ENCODE data around the gene PLA2G6.

Gene PLA2G6

GRCh38 chr22:38181453-38182200 lies at the start of gene PLA2G6:
Gene PLA2G6, minus strand, starts transcription at chr22:38181830. Its CDS starts 12,404 bp downstream, at chr22:38169426.
- H2AFZ ChIP-seq (ENCODE audit: low read depth, low read length) = peak within 1 kb of the TSS; percentile 88
- ATAC-seq (ENCODE audit: insufficient read depth, low read depth) (peak; percentile 95), DNase-seq (peak; percentile 99)
- H3K79me2 ChIP-seq (ENCODE audit: insufficient read depth, low read length) = peaks cover 41% of the 10 kb centered on the region
- peak within 1 kb of the TSS; percentile 94 for H3K4me2 ChIP-seq (ENCODE audit: insufficient read depth, low read length)
- H3K36me3 ChIP-seq (ENCODE audit: insufficient read depth, low read length) = peaks cover 2% of the 10 kb centered on the region; the same call in 1 of the 2 replicates
- H3K9me3 ChIP-seq (ENCODE audit: insufficient read depth, low read length, severe bottlenecking) = no peaks in the 10 kb centered on the region
- no peak for TF ChIP-seq EZH2 (IDR thresholded peaks at IDR 0.05; ENCODE audit: borderline replicate concordance, low read depth, low read length, severe bottlenecking)
- no peak for TF ChIP-seq CTCF (IDR thresholded peaks at IDR 0.05; ENCODE audit: borderline replicate concordance, extremely low read depth, low read length, poor library complexity, severe bottlenecking)
- peak within 1 kb of the TSS; percentile 87 for H3K9ac ChIP-seq (ENCODE audit: low read depth, low read length)
- H3K27me3 ChIP-seq (ENCODE audit: insufficient read depth, low read length, poor library complexity) = no peaks in the 10 kb centered on the region
- H3K4me1 ChIP-seq (ENCODE audit: insufficient read depth, low read length) = peaks cover 40% of the 10 kb centered on the region
- H4K20me1 ChIP-seq (ENCODE audit: insufficient read depth, low read length) = 0 out of 2 replicates have a peak, but pooled peaks cover under 1% of the 10 kb centered on the region
- H3K27ac ChIP-seq (ENCODE audit: low read length) = peak within 1 kb of the TSS; percentile 95
- peak within 1 kb of the TSS; percentile 67 to 96 for H3K4me3 ChIP-seq (ENCODE audit: low read depth in 1 of 2, low read length in 2 of 2)

GRCh38 chr22:38230916-38231315 lies 49.3 kb upstream of the PLA2G6 start:
- peaks cover 41% of the 10 kb centered on the region for H3K36me3 ChIP-seq (ENCODE audit: insufficient read depth, low read length)
- no peaks in the 10 kb centered on the region for H3K27me3 ChIP-seq (ENCODE audit: insufficient read depth, low read length, poor library complexity)
- H3K9me3 ChIP-seq (ENCODE audit: insufficient read depth, low read length, severe bottlenecking) = no peaks in the 10 kb centered on the region

GRCh38 chr22:38230108-38230825 lies 48.6 kb upstream of the PLA2G6 start:
- Histone ChIP-seq H3K4me1 (ENCODE audit: insufficient read depth, low read length) (no peaks in the 10 kb centered on the region), H3K4me3 (ENCODE audit: low read depth in 1 of 2, low read length in 2 of 2) (no peak overlapping the region), H4K20me1 (ENCODE audit: insufficient read depth, low read length) (no peaks in the 10 kb centered on the region), H3K9me3 (ENCODE audit: insufficient read depth, low read length, severe bottlenecking) (no peaks in the 10 kb centered on the region), H3K79me2 (ENCODE audit: insufficient read depth, low read length) (no peaks in the 10 kb centered on the region), H3K27ac (ENCODE audit: low read length) (no peak overlapping the region), H3K9ac (ENCODE audit: low read depth, low read length) (no peak overlapping the region), H3K4me2 (ENCODE audit: insufficient read depth, low read length) (no peak overlapping the region), H2AFZ (ENCODE audit: low read depth, low read length) (no peak overlapping the region), H3K27me3 (ENCODE audit: insufficient read depth, low read length, poor library complexity) (no peaks in the 10 kb centered on the region), H3K36me3 (ENCODE audit: insufficient read depth, low read length) (peaks cover 42% of the 10 kb centered on the region)
- DNase-seq = peak; percentile 23
- 0 out of 3 replicates have a peak, but pooled peaks have one; percentile 31 for ATAC-seq (ENCODE audit: insufficient read depth, low read depth)
- no peak for TF ChIP-seq EZH2 (IDR thresholded peaks at IDR 0.05; ENCODE audit: borderline replicate concordance, low read depth, low read length, severe bottlenecking)
- peak; percentile 55 for TF ChIP-seq CTCF (IDR thresholded peaks at IDR 0.05; ENCODE audit: borderline replicate concordance, extremely low read depth, low read length, poor library complexity, severe bottlenecking)

More at GRCh38 chr22:38230916-38231315, 49.3 kb upstream of the PLA2G6 start:
- Histone ChIP-seq H3K27ac (ENCODE audit: low read length) (no peak overlapping the region), H3K79me2 (ENCODE audit: insufficient read depth, low read length) (no peaks in the 10 kb centered on the region), H2AFZ (ENCODE audit: low read depth, low read length) (no peak overlapping the region), H3K4me1 (ENCODE audit: insufficient read depth, low read length) (no peaks in the 10 kb centered on the region), H3K4me2 (ENCODE audit: insufficient read depth, low read length) (no peak overlapping the region), H3K9ac (ENCODE audit: low read depth, low read length) (no peak overlapping the region), H3K4me3 (ENCODE audit: low read depth in 1 of 2, low read length in 2 of 2) (no peak overlapping the region), H4K20me1 (ENCODE audit: insufficient read depth, low read length) (no peaks in the 10 kb centered on the region)
- TF ChIP-seq EZH2 (IDR thresholded peaks at IDR 0.05; ENCODE audit: borderline replicate concordance, low read depth, low read length, severe bottlenecking) (no peak), CTCF (IDR thresholded peaks at IDR 0.05; ENCODE audit: borderline replicate concordance, extremely low read depth, low read length, poor library complexity, severe bottlenecking) (no peak)
- ATAC-seq (ENCODE audit: insufficient read depth, low read depth) (no peak), DNase-seq (no peak)
